ENCODE measurements around the gene NAALADL2.

DNA sequence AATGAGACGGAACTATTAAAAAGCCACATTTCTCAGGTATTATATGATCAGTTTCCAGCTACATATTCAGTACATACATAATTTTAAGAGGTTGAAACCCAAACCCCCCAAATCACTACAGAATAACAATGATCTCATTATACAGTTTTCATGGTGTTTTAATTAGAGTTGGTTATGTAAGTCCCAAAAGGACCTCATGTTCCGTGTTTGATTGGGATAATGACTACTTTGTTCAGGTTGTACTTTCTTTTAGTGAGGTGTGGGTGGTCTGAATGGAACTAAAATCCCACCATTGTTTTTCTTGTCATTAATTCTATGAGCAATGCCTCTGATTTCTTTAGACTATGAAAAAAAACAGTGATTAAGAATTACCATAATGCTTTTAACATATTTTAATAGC, 905.6 kb downstream of the NAALADL2 start:
- TF ChIP-seq CTCF (conservative IDR thresholded peaks at IDR 0.05; ENCODE audit: low read depth, low read length) (no peak), EZH2 (IDR thresholded peaks at IDR 0.05; ENCODE audit: low read length, unreplicated experiment) (no peak), EZH2phosphoT487 (IDR thresholded peaks at IDR 0.05; ENCODE audit: borderline replicate concordance, low read length) (no peak)
